ENCODE data around the gene GPR146. TPM values are rescaled to one million over a fixed set of nuclear protein-coding genes. Genes with fewer than 3 reads are reported as not detected.

GPR146 gene
- total and polyA plus RNA-seq, 9 of the 15 experiments (the other 6 are each of a cell fraction or from before 2014, with no cell fraction given): 0.22 to 3.6 (median 0.64) TPM; not detected in 2

DNA sequence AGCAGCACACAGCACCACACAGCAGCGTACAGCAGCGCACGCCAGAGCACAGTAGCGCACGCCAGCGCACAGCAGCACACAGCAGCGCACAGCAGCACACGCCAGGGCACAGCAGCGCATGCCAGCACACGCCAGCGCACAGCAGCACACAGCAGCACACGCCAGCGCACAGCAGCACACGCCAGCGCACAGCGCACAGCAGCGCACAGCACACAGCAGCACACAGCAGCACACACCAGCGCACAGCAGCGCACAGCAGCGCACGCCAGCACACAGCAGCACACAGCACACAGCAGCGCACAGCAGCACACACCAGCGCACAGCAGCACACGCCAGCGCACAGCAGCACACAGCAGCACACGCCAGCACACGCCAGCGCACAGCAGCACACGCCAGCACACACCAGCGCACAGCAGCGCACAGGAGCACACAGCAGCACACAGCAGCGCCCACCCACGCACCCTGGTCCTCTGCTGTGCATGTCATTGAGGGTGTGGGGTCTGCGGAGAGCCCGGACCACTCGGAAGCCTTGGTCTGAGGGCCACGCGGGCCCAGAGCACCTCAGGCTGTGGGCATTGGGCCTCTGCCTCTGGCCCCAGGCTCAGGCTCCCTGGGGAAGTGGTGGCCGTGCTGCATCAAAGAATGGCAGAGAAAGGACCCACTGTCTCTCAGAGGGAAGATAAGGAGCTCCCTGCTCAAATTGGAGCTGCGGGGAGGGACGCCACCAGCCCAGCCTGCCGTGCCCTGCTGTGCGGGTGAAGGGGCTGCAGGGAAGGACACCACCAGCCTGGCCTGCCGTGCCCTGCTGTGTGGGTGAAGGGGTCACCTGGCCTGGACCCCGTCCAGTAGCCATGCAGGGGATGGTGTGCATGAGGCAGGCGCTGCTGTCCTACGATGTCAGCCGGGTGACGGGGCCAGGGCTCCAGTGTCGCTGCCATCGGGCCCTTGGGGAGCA is 27.5 kb upstream of the GPR146 start (continued):
- TF ChIP-seq, protein P1, sequence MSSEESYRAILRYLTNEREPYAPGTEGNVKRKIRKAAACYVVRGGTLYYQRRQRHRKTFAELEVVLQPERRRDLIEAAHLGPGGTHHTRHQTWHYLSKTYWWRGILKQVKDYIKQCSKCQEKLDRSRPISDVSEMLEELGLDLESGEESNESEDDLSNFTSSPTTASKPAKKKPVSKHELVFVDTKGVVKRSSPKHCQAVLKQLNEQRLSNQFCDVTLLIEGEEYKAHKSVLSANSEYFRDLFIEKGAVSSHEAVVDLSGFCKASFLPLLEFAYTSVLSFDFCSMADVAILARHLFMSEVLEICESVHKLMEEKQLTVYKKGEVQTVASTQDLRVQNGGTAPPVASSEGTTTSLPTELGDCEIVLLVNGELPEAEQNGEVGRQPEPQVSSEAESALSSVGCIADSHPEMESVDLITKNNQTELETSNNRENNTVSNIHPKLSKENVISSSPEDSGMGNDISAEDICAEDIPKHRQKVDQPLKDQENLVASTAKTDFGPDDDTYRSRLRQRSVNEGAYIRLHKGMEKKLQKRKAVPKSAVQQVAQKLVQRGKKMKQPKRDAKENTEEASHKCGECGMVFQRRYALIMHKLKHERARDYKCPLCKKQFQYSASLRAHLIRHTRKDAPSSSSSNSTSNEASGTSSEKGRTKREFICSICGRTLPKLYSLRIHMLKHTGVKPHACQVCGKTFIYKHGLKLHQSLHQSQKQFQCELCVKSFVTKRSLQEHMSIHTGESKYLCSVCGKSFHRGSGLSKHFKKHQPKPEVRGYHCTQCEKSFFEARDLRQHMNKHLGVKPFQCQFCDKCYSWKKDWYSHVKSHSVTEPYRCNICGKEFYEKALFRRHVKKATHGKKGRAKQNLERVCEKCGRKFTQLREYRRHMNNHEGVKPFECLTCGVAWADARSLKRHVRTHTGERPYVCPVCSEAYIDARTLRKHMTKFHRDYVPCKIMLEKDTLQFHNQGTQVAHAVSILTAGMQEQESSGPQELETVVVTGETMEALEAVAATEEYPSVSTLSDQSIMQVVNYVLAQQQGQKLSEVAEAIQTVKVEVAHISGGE (CRISPR knock-in tag; IDR thresholded peaks at IDR 0.05): no peak
- TF ChIP-seq VEZF1 (CRISPR knock-in tag; IDR thresholded peaks at IDR 0.05) (no peak), POLR2G (IDR thresholded peaks at IDR 0.05; ENCODE audit: low read depth, low read length) (peak; percentile 63), ZKSCAN3 (CRISPR knock-in tag; IDR thresholded peaks at IDR 0.05) (no peak), PHB (CRISPR knock-in tag; IDR thresholded peaks at IDR 0.05) (no peak)
